ENCODE data around the gene SEMA5A. TPM values are rescaled to one million over a fixed set of nuclear protein-coding genes. Genes with fewer than 3 reads are reported as not detected.

SEMA5A gene
- polyA plus RNA-seq, 1 donor from 2014 or later: 3.2 TPM

DNA sequence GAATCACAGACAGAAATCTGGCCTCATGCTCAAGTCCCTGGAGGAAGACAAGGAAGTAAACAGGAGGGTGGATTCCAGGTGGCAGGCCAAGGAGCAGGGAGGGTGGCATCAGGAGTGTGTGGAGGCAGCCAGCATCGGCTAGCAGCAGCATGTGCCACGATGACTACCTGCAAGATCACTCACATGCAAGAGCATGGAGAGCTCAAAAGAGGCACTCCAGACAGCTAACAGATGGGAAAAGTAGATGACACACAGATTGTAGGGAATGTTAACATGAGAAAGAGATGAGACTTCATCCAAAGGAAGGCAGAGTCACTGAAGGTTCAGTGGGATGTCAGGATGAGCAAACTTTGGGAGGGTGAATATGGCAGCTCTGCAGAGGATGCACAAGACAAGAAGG is 104.3 kb downstream of the SEMA5A start:
- Histone ChIP-seq H3K9ac (ENCODE audit: low read length) (no peak overlapping the region), H3K4me2 (ENCODE audit: low read length) (no peak overlapping the region), H3F3A (ENCODE audit: insufficient read depth, low read length, poor library complexity, severe bottlenecking) (no peaks in the 10 kb centered on the region), H3K27ac (ENCODE audit: low read length) (no peak overlapping the region), H3K9me3 (ENCODE audit: low read length) (no peaks in the 10 kb centered on the region), H3K27me3 (ENCODE audit: insufficient read depth, low read depth, low read length) (no peaks in the 10 kb centered on the region), H2AFZ (ENCODE audit: low read depth, low read length) (no peak overlapping the region), H3K9me2 (ENCODE audit: insufficient read depth, low read length) (no peaks in the 10 kb centered on the region), H3K4me3 (ENCODE audit: low read length) (no peak overlapping the region), H3K36me3 (ENCODE audit: insufficient read depth, low read length) (no peaks in the 10 kb centered on the region), H3K79me2 (replicated peaks; ENCODE audit: insufficient read depth, low read length) (no peaks in the 10 kb centered on the region), H4K20me1 (ENCODE audit: insufficient read depth) (no peaks in the 10 kb centered on the region)
- no peak for TF ChIP-seq REST (IDR thresholded peaks at IDR 0.05; ENCODE audit: borderline replicate concordance)

DNA sequence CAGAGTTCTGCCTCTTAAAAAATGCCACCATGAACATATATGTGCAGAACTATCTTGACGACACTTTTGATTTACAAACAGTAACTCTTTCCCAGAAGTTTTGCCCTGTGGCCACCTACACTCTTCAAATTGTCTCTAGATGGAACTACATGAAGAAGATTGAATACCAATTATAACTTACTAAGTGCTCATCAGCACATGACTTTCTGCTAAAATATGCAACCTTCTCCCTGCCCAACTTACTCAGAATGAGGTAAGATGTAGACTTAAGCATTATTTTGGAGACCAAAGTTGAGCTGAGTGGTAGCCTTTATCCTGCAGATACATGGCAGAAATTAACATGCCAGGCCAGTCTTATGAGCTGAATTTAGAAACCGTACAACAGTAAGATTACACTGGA is 105.4 kb downstream of the SEMA5A start:
- Histone ChIP-seq H3K79me2 (replicated peaks; ENCODE audit: insufficient read depth, low read length) (no peaks in the 10 kb centered on the region), H3K9me3 (ENCODE audit: low read length) (no peaks in the 10 kb centered on the region), H3K27ac (ENCODE audit: low read length) (no peak overlapping the region), H3K4me3 (ENCODE audit: low read length) (no peak overlapping the region), H2AFZ (ENCODE audit: low read depth, low read length) (no peak overlapping the region), H3K9ac (ENCODE audit: low read length) (no peak overlapping the region), H3F3A (ENCODE audit: insufficient read depth, low read length, poor library complexity, severe bottlenecking) (no peaks in the 10 kb centered on the region), H3K36me3 (ENCODE audit: insufficient read depth, low read length) (no peaks in the 10 kb centered on the region), H3K27me3 (ENCODE audit: insufficient read depth, low read depth, low read length) (no peaks in the 10 kb centered on the region), H4K20me1 (ENCODE audit: insufficient read depth) (no peaks in the 10 kb centered on the region), H3K9me2 (ENCODE audit: insufficient read depth, low read length) (no peaks in the 10 kb centered on the region), H3K4me2 (ENCODE audit: low read length) (no peak overlapping the region)
- TF ChIP-seq EZH2 (IDR thresholded peaks at IDR 0.05; ENCODE audit: borderline replicate concordance, insufficient read depth, low read length, poor library complexity, severe bottlenecking): no peak
- TF ChIP-seq CTCF (IDR thresholded peaks at IDR 0.05; ENCODE audit: poor library complexity, severe bottlenecking): no peak
- no peak for TF ChIP-seq EP300 (conservative IDR thresholded peaks at IDR 0.05; ENCODE audit: poor library complexity, severe bottlenecking)
- no peak for TF ChIP-seq MXI1 (conservative IDR thresholded peaks at IDR 0.05; ENCODE audit: poor library complexity, severe bottlenecking)
- no peak for TF ChIP-seq POLR2AphosphoS5 (IDR thresholded peaks at IDR 0.05)
- no peak for TF ChIP-seq TAF1 (IDR thresholded peaks at IDR 0.05; ENCODE audit: low read depth)

DNA sequence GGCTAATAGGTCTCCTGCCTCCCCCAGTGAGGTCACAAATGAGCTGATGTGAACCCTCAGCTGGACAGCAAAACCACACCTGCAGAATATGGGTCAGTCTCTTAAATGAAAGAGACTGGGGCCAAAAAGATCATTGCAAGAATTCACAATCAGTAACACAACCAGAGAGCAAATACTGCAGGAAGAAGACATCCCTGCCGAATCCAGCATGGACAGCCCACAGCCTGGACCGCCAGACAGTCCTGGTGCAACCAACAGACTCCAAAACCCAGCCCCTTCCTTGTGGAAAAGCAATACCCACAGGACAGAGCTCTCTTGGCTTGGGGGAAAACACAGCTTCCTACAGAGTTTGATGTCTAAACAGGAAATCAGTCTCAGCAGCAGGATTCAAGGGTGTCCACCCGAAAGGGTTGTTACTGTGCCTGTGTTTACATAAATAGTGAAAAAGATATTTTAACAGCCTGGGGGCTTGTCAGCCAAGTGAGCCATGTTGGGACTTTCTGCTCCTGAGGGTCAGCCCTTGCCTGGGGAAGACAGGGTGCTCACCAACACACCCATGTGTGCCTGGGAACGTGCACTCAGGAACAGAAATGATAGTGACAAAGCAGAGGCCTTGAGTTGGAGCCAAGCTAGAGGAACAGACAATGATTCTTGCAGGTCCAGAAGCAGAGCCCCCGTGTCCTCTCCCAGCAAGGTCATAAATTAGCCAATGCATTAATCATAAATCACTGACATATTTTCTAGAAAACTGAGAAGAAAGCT is 106.2 kb downstream of the SEMA5A start:
- Histone ChIP-seq H3K36me3 (ENCODE audit: insufficient read depth, low read length) (no peaks in the 10 kb centered on the region), H3K27ac (ENCODE audit: low read length) (no peak overlapping the region), H3F3A (ENCODE audit: insufficient read depth, low read length, poor library complexity, severe bottlenecking) (no peaks in the 10 kb centered on the region), H3K4me2 (ENCODE audit: low read length) (no peak overlapping the region), H3K9me2 (ENCODE audit: insufficient read depth, low read length) (no peaks in the 10 kb centered on the region), H3K9me3 (ENCODE audit: low read length) (no peaks in the 10 kb centered on the region), H2AFZ (ENCODE audit: low read depth, low read length) (no peak overlapping the region), H3K27me3 (ENCODE audit: insufficient read depth, low read depth, low read length) (no peaks in the 10 kb centered on the region), H3K9ac (ENCODE audit: low read length) (no peak overlapping the region), H3K79me2 (replicated peaks; ENCODE audit: insufficient read depth, low read length) (no peaks in the 10 kb centered on the region), H4K20me1 (ENCODE audit: insufficient read depth) (no peaks in the 10 kb centered on the region), H3K4me3 (ENCODE audit: low read length) (no peak overlapping the region)
- TF ChIP-seq CTCF (IDR thresholded peaks at IDR 0.05; ENCODE audit: poor library complexity, severe bottlenecking): no peak
- TF ChIP-seq TAF1 (IDR thresholded peaks at IDR 0.05; ENCODE audit: low read depth): no peak
- TF ChIP-seq MXI1 (conservative IDR thresholded peaks at IDR 0.05; ENCODE audit: poor library complexity, severe bottlenecking): no peak
- TF ChIP-seq EZH2 (IDR thresholded peaks at IDR 0.05; ENCODE audit: borderline replicate concordance, insufficient read depth, low read length, poor library complexity, severe bottlenecking): no peak
- no peak for TF ChIP-seq EP300 (conservative IDR thresholded peaks at IDR 0.05; ENCODE audit: poor library complexity, severe bottlenecking)
- TF ChIP-seq POLR2AphosphoS5 (IDR thresholded peaks at IDR 0.05): no peak
- no peak for TF ChIP-seq REST (IDR thresholded peaks at IDR 0.05; ENCODE audit: borderline replicate concordance)
- no peak for TF ChIP-seq RAD21 (conservative IDR thresholded peaks at IDR 0.05)
- TF ChIP-seq SMC3 (conservative IDR thresholded peaks at IDR 0.05; ENCODE audit: poor library complexity): no peak
